Gastroesophageal sphincter (tissue), 3 donors: Measurements from ENCODE around the gene ERO1B.

Experiments
- CTCF ChIP-seq, 4 experiments: fragments of 200-600 bp in 2 of 4; fragments of 450-650 bp in 2 of 4; sonication (generic) in 1 of 4; IDR thresholded peaks; one replicate each; pipeline ENCODE4 v1.5.1; 2017 to 2019; ENCODE audit warnings: antibody characterized with exemption in 4 of 4, mild to moderate bottlenecking in 2 of 4, moderate library complexity in 2 of 4
- EP300 ChIP-seq: sonication (generic); formaldehyde crosslinking; IDR thresholded peaks from one replicate; pipeline ENCODE4 v1.6.1; 2017; ENCODE audit warnings: antibody characterized with exemption, mild to moderate bottlenecking
- POLR2A ChIP-seq, 2 donors: fragments of 450-650 bp; IDR thresholded peaks; one replicate each; pipeline ENCODE4 v1.6.1; 2017; ENCODE audit warnings: antibody characterized with exemption in 2 of 2, mild to moderate bottlenecking in 2 of 2, moderate library complexity in 1 of 2
- POLR2AphosphoS5 ChIP-seq: sonication (generic); formaldehyde crosslinking; IDR thresholded peaks from one replicate; pipeline ENCODE4 v1.6.1; 2017; ENCODE audit warnings: antibody characterized with exemption

DNA sequence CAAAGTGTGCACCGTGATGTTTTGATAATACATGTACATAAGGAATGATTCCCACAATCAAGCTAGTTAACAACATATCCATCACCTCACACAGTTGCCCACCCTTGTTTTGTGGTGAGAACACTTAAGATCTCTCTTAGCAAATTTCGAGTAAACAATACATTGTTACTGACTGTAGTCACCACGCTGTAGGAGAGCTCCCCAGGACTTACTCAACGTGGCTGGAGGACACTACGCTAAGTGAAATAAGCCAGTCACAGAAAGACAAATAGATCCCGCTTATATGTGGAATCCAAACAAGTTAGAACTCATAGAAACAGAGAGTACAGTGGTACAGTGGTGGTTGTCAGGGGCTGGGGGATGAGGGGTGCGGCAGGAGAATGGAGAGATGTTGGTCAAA is 114.6 kb downstream of the ERO1B start:
- TF ChIP-seq CTCF (IDR thresholded peaks at IDR 0.05) (no peak), POLR2AphosphoS5 (no peak), POLR2A (IDR thresholded peaks at IDR 0.05) (no peak), EP300 (no peak)
